ENCODE data around the gene ADISSP. TPM values are rescaled to one million over a fixed set of nuclear protein-coding genes. Genes with fewer than 3 reads are reported as not detected.

Gene ADISSP
- total RNA-seq, 1 donor = 15.5 TPM

DNA sequence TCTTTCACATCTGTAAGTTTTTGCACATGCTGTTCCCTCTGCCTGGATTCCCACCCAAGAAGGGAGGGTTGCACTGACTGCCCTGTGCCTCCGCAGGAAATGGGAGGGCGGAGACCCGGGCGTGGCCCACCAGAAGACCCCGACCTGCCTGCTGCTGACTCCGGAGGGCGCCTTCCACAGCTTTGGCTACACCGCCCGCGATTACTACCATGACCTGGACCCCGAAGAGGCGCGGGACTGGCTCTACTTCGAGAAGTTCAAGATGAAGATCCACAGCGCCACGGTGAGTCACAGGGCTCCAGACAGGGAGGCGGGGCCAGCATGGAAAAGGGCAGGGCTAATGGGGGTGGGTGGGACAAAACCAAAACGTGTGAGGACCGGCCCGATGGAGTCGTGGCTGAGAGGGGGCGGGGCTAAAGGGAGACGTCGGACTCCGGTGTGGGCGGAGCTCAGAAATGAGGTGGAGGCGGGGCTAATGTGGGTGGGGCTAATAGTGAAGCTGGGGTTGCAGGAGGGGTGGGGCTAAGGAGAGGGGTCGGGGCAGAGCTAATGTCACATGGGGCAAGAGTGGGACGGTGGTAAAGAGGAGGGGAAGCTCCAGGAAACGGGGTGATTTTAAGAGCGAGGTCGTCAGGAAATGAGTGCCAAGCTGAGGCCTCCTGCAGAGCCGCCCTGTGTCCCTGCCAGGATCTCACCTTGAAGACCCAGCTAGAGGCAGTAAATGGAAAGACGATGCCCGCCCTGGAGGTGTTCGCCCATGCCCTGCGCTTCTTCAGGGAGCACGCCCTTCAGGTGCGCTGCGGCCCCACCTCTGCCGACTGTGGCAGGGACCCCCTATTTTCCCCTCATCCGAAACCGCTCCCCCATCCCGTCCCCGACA lies 22.5 kb downstream of the ADISSP start:
- H3K9me3 ChIP-seq (ENCODE audit: low read depth, low read length) = no peaks in the 10 kb centered on the region
- peaks cover 5% of the 10 kb centered on the region for H3K4me1 ChIP-seq (ENCODE audit: insufficient read depth, low read length)
- no peak overlapping the region for H3K4me3 ChIP-seq (ENCODE audit: low read length)
- H3K27me3 ChIP-seq (ENCODE audit: insufficient read depth, low read length) = peaks cover 3% of the 10 kb centered on the region

DNA sequence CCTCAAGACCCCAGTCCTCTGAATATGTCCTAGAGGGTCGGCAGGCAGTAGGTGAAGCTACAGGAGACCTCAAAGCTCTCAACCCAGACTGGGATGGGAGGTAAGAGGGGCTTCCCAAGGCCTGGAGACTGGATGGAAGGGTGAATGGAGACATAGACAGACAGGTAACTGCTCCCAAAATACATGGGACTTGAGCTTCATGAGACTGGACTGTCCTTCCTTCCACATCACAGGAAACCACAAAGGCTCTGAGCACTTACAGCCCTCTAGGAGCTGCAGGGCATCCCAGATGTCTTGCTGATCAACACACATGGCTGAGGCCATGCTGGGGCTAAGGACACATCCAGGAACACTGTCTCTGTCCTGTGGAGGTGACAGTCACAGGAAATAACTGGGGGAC lies 23.5 kb downstream of the ADISSP start:
- H3K27me3 ChIP-seq (ENCODE audit: insufficient read depth, low read length) = peaks cover 3% of the 10 kb centered on the region
- peaks cover 5% of the 10 kb centered on the region for H3K4me1 ChIP-seq (ENCODE audit: insufficient read depth, low read length)
- no peak overlapping the region for H3K4me3 ChIP-seq (ENCODE audit: low read length)
- no peaks in the 10 kb centered on the region for H3K9me3 ChIP-seq (ENCODE audit: low read depth, low read length)

DNA sequence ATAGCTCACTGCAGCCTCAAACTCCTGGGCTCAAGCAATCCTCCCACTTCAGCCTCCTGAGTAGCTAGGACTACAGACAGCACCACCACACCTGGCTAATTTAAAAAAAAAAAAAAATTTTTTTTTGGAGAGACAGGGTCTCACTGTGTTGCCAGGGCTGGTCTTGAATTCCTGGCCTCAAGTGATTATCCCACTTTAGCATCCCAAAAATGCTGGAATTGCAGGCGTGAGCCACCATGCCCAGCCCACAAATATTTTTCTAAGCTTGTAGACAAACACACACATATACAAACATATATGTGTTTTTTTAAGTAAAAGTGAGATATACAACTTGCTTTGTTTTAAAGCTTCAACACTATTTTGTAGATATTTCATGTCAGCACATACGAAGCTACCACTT lies 24.3 kb downstream of the ADISSP start:
- Histone ChIP-seq H3K9me3 (ENCODE audit: low read depth, low read length) (no peaks in the 10 kb centered on the region), H3K4me3 (ENCODE audit: low read length) (no peak overlapping the region), H3K27me3 (ENCODE audit: insufficient read depth, low read length) (peaks cover 3% of the 10 kb centered on the region), H3K4me1 (ENCODE audit: insufficient read depth, low read length) (peaks cover 5% of the 10 kb centered on the region)

DNA sequence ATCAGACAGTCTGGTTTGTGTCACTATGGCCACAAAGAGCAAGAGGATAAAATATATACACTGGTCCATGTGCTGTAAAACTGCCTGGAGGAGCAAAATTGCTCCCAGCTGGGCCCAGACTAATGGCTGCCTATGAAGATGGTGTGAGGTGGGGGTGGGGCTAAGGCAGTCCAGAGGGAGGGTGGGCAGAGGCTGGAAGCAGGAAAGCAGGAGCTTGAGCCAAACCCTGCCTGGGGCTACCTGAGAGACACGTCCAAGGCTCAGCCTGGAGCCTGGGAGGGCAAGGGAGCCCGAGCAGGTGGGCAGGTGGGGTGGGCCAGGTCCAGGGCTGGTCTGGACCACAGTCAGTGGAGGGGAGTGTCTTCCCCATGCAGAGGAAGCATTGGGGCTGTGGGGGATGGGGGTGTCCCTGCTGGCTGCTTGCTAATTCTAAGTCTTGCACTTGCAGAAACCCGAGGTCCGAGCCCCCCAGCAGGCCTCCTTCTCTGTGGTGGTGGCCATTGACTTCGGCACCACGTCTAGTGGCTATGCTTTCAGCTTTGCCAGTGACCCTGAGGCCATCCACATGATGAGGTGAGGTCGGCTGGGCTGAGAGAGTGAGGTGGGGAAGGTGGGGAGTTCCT lies 25.6 kb downstream of the ADISSP start:
- Histone ChIP-seq H3K4me1 (ENCODE audit: insufficient read depth, low read length) (peaks cover 5% of the 10 kb centered on the region), H3K4me3 (ENCODE audit: low read length) (no peak overlapping the region), H3K27me3 (ENCODE audit: insufficient read depth, low read length) (peaks cover 3% of the 10 kb centered on the region), H3K9me3 (ENCODE audit: low read depth, low read length) (no peaks in the 10 kb centered on the region)

DNA sequence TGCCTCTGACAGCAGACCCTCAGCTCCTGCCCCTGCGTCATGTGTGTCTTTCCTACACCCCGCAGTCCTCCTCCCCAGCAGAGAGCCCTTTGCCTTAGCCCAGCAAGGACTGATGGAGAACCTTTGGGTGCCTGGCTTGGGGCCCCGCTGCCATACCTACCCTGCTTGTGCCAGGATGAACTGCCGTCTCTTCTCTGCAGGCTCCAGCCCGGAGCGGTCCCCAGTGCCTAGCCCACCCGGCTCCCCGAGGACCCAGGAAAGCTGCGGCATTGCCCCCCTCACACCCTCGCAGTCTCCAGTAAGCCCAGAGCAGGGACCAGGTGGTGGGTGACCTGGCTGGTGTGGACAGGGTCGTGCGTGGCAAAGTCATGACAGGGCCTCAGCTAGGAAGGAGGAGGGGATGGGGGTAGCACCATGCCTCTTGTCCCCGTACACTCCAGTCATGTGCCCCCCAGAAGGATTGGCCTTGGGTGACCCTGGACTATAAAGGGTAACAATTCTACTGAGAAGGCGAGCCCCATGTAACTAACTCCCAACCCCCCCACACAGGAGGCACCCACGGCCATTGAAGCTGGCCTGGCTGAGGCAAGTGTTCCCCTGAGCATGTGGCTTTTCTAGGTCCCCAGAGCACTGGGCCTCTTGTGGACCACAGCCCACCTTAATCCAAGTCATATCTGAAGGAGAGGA lies 26.8 kb downstream of the ADISSP start:
- Histone ChIP-seq H3K27me3 (ENCODE audit: insufficient read depth, low read length) (peaks cover 3% of the 10 kb centered on the region), H3K9me3 (ENCODE audit: low read depth, low read length) (no peaks in the 10 kb centered on the region), H3K4me3 (ENCODE audit: low read length) (no peak overlapping the region)

DNA sequence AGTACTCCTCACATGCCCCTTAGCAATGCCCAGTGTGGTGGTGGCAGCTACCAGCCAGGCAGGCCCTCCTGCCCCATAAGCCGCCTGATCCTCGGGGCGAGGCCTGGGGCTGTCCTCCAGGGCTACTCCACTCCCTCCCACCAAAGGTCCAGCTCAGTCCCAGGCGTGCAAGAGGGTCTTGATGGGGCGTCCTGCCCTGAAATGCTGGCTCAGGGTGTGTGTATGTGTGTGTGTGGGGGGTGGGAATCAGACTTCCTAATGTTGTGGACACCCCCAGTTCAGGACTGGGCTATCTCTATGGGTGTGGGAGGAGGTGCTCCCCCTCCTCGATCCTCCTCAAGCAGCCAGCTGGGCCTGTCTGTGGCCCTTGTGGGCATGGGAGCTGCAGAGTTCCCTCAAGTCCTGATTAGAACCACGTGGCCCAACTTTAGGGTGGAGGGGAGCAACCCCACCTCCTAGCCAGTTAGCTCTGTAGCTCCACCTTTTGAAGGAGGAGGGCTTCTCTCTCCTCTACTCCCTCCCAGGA lies 27.6 kb downstream of the ADISSP start:
- Histone ChIP-seq H3K4me3 (ENCODE audit: low read length) (no peak overlapping the region), H3K27me3 (ENCODE audit: insufficient read depth, low read length) (peaks cover 3% of the 10 kb centered on the region), H3K9me3 (ENCODE audit: low read depth, low read length) (no peaks in the 10 kb centered on the region), H3K4me1 (ENCODE audit: insufficient read depth, low read length) (peaks cover 5% of the 10 kb centered on the region)

More for the DNA sequence above, 26.8 kb downstream of the ADISSP start:
- H3K4me1 ChIP-seq (ENCODE audit: insufficient read depth, low read length) = peaks cover 5% of the 10 kb centered on the region

DNA sequence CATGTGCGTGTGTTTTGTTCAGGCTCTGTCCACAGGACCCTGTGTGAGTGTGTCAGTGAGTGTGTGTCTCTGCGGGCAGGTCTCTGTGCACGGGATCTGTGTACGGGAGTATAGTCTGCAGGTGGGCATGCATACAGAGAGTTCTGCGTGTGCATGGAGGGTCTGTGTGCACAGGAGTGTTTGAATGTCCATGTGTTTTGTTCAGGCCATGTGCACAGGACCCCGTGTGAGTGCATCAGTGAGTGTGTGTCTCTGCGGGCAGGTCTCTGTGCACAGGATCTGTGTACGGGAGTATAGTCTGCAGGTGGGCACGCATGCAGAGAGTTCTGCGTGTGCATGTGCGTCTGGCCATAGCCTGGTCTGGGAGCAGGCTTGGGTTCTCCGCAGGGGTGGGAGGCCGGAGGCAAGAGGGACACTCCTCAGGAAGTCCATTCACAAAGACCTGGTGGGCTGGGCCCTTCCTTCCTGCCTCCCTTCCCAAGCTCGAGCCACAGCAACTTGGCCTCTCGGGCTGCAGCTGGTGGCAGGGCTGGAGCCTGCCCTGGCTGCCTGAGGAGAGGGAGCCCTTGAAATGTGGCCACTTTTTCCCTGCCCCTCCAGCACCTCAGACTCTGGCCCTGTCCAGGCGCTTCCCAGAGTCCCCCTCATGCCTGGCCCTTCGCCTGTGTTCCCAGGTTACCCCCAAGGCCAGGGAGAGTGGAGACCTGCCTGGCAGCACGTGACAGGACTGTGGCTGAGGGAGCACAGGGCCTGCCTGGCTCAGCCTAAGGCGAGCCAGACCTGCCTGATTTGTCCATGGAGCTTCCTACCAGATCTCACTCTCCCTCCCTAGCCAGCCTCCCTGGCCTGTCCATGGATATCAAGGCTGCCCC lies 28.3 kb downstream of the ADISSP start:
- Histone ChIP-seq H3K4me3 (ENCODE audit: low read length) (no peak overlapping the region), H3K27me3 (ENCODE audit: insufficient read depth, low read length) (peaks cover 2% of the 10 kb centered on the region), H3K9me3 (ENCODE audit: low read depth, low read length) (no peaks in the 10 kb centered on the region), H3K4me1 (ENCODE audit: insufficient read depth, low read length) (no peaks in the 10 kb centered on the region)

DNA sequence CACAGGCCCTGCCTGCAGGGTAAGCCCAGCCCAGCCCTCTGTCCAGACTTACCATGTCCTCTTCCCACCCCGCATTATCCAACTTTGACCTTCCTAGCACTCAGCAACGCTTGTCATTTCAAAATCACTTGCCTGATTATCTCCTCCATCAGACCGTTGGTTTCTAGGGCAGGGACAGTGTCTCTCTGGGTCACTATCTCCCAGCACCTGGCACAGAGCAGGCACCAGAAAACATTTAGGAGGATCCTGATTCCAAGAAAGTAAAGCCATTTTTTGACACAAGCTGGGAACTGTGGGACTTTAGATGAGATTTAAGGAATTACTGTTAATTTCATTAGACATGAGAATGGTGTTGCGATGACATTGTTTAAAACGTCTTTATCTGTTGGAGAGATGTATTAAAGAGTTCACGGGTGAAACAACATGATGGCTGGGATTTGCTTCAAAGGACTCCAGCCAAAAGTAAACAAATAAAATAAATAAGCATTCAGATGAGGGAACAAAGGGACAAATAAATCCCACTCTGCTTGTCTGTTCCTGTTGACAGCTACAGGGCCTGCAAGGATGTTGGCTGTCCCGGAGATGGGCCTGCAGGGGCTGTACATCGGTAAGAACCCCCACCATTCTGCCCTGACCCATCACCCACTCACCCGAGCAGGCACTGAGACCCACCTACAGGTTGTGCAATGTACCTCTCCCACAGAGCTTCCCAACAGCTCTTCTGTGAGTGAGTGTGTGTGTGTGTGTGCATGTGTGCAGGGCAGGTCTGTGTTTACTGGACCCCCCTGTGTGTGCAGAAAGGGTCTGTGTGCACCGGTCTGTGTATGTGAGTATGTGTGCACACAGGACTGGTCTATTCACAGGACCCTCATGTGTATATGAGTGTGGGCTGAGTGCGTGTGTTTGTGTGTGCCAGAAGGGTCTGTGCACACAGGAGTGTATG lies 29.2 kb downstream of the ADISSP start:
- Histone ChIP-seq H3K27me3 (ENCODE audit: insufficient read depth, low read length) (peaks cover 3% of the 10 kb centered on the region), H3K4me1 (ENCODE audit: insufficient read depth, low read length) (no peaks in the 10 kb centered on the region), H3K4me3 (ENCODE audit: low read length) (no peak overlapping the region), H3K9me3 (ENCODE audit: low read depth, low read length) (no peaks in the 10 kb centered on the region)

DNA sequence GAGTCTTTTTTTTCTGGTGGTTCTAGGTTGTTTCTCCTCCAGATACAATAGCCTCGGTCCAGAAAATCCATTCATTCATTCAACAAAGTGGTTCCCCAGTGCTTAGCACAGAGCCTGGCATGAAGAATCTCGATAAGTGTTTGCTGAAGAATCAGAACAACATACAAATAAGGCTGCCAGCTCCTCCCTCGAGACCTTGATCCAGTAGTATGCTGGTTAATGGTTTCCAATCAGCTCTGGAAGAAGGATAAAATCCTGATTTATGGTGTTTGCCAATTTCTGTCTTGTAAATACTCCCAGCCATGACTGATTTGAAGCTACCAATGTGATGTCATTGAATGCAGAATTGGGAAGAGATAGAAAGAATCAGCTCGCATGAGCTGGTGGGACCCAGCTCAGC lies 31.8 kb downstream of the ADISSP start:
- Histone ChIP-seq H3K9me3 (ENCODE audit: low read depth, low read length) (no peaks in the 10 kb centered on the region), H3K4me1 (ENCODE audit: insufficient read depth, low read length) (no peaks in the 10 kb centered on the region), H3K4me3 (ENCODE audit: low read length) (no peak overlapping the region), H3K27me3 (ENCODE audit: insufficient read depth, low read length) (peaks cover 16% of the 10 kb centered on the region)

DNA sequence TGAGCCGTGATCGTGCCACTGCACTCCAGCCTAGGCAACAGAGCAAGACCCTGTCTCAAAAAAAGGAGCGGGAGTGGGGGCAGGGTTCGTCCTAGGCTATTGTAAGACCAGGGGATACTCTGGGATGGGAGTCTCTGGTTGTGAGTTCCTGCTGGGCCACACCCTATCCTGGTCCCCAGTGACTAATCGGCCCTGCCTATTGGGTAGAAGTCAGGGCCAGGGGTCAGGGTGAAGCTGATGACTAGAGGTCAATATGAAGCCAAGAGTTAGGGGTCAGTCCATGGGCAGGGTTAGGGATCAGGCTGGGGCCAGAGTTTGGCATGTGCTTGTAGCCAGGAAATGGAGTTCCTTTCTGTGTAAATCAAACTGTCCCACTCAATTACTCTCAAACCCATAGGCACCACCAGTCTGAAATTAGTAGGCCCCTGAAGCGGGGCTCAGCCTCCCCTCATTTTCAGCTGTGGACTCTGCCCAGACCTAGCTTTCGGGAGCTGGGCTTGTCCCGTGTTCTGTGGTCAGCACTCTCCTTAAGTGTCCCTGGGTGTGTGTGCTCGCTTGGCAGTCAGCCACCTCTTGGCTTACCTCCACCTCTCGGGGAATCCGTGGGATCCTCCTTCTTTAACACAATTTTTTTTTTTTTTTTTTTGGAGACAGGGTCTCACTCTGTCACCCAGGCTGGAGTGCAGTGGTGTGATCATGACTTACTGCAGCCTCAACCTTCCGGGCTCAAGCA lies 33.3 kb downstream of the ADISSP start:
- Histone ChIP-seq H3K4me3 (ENCODE audit: low read length) (no peak overlapping the region), H3K27me3 (ENCODE audit: insufficient read depth, low read length) (peaks cover 16% of the 10 kb centered on the region), H3K9me3 (ENCODE audit: low read depth, low read length) (no peaks in the 10 kb centered on the region)

DNA sequence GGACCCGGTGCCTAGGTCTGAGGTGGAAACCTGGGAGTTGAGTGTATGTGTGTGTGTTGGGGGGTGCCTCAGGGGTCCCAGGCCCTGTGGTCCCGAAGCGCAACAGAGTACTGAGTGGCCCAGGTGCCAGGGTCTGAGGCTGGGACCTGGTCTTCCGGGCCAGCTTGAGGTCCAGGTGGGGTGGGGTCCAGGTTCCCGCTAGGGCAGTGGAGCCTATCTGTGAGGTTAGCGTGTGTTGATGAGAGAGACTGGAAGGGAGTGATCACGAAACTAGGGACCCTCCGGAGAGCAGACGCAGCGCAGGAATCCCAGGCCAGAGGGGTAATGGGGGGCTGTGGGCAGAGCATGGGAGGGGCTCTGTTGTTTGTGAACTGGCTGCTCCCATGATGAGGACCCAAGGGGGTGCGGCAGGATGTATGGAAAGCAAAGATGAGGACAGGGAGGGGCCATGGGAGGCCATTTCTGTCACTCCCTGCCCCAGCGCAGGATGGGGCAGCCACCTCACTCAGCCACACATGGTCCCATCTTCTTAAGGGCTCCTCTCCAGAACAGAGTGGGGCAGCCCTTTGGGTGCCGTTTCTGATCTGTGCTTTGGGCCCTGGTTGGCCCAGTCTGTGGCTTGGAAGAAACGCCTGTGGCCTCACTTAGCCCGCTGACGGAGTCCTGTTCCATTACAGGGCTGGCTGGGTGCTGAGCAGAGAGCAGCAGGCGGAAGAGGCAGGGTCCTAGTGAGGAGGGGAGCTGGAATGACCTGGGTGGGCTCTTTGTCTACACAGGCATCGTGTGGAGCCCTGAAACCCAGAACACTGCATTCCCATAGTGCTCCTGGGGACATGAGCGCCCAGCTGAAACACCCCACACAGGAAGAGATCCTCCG lies 34.2 kb downstream of the ADISSP start:
- H3K9me3 ChIP-seq (ENCODE audit: low read depth, low read length) = no peaks in the 10 kb centered on the region
- H3K4me3 ChIP-seq (ENCODE audit: low read length) = no peak overlapping the region
- peaks cover 16% of the 10 kb centered on the region for H3K27me3 ChIP-seq (ENCODE audit: insufficient read depth, low read length)
- H3K4me1 ChIP-seq (ENCODE audit: insufficient read depth, low read length) = no peaks in the 10 kb centered on the region

More for the DNA sequence above, 33.3 kb downstream of the ADISSP start:
- H3K4me1 ChIP-seq (ENCODE audit: insufficient read depth, low read length) = no peaks in the 10 kb centered on the region

DNA sequence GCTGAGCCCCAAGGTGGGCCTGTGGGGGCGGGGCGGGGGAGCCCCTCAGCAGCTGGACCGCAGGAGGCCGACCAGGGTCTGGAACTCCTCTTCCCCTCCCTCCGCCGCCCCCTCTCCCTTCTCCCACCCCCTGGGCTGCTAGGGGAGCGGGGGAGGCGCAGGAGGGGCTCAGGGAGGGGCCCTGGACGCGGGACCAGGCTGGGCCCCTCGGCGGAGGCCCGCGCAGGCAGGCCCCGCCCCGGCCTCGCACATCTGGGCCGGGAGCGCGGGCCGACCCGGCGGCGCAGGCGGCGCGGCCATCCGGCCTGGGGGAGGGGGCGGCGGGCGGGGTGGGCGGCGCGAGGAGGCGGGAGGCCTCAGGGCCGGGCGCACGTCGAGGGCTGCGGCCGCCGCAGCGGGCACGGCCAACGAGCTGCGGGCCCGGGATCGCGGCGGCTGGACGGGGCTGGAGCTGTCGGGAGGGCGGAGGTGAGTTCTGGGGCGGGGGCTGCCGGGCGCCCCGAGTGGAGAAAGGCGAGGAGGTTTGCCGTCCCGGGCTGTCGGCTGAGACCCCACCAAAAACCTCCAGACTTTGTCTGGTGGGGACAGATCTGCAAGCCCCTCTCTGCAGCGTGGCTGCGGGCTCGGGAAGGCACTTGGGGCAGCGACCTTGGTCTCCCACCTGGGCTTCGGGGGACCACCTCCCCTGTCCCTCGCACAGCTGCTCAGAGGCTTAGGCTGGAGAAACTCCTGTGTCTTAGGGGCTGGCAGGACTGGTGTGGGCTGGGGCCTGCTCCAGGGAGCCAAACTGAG lies 35.0 kb downstream of the ADISSP start, which contains the start of gene HSPA12B:
Gene HSPA12B (plus strand): TSS at position 359 of the 792 bp plus-strand sequence. CDS start 5,990 bp downstream, outside the sequence.
- H3K4me1 ChIP-seq (ENCODE audit: insufficient read depth, low read length) = no peaks in the 10 kb centered on the region
- H3K27me3 ChIP-seq (ENCODE audit: insufficient read depth, low read length) = peaks cover 18% of the 10 kb centered on the region
- H3K9me3 ChIP-seq (ENCODE audit: low read depth, low read length) = no peaks in the 10 kb centered on the region
- H3K4me3 ChIP-seq (ENCODE audit: low read length) = no peak within 1 kb of the TSS

Measured in mononuclear cell (primary cell).